KOPT-K1 (cell line): Measurements from ENCODE around the gene MRPS10.

Source experiments
- H3K27ac ChIP-seq: fragments of 200-600 bp; sonication (generic); 2 replicates; pipeline ENCODE4 v1.5.1; 2016; ENCODE audit warnings: antibody characterized with exemption, mild to moderate bottlenecking, low read depth, low read length; ENCODE audit not compliant: poor library complexity, severe bottlenecking
- H3K36me3 ChIP-seq: fragments of 200-600 bp; sonication (generic); 2 replicates; pipeline ENCODE4 v1.5.1; 2017; ENCODE audit warnings: antibody characterized with exemption, mild to moderate bottlenecking, low read length, moderate library complexity; ENCODE audit not compliant: insufficient read depth
- H3K9me3 ChIP-seq: fragments of 200-600 bp; sonication (generic); 2 replicates; pipeline ENCODE4 v1.5.1; 2017; ENCODE audit warnings: antibody characterized with exemption, low read length, mild to moderate bottlenecking; ENCODE audit not compliant: insufficient read depth, poor library complexity, severe bottlenecking

MRPS10 gene

GRCh38 chr6:42162384-42162783 is 55.3 kb downstream of the MRPS10 start:
- H3K27ac ChIP-seq, result no peak overlapping the region
- H3K36me3 ChIP-seq, result no peaks in the 10 kb centered on the region

GRCh38 chr6:42159431-42160024 is 58.1 kb downstream of the MRPS10 start:
- Histone ChIP-seq H3K27ac (no peak overlapping the region), H3K9me3 (no peaks in the 10 kb centered on the region), H3K36me3 (no peaks in the 10 kb centered on the region)

More at GRCh38 chr6:42162384-42162783, 55.3 kb downstream of the MRPS10 start:
- no peaks in the 10 kb centered on the region for H3K9me3 ChIP-seq

- H3K36me3 ChIP-seq, result no peaks in the 10 kb centered on the region
- no peak overlapping the region for H3K27ac ChIP-seq
- H3K9me3 ChIP-seq, result no peaks in the 10 kb centered on the region
These were observed 59.0 kb downstream of the MRPS10 start for GRCh38 chr6:42158631-42159030.

GRCh38 chr6:42158011-42158410 is 59.6 kb downstream of the MRPS10 start:
- H3K36me3 ChIP-seq, result no peaks in the 10 kb centered on the region
- H3K27ac ChIP-seq, result no peak overlapping the region

More at GRCh38 chr6:42158011-42158410, 59.6 kb downstream of the MRPS10 start:
- H3K9me3 ChIP-seq, result no peaks in the 10 kb centered on the region
